HEK293 (cell line): Measurements from ENCODE around the gene TPSD1.
A peak's percentile ranks its signal among the peaks of the same experiment; 100 is the strongest.

Experiments
- BCL11B ChIP-seq: fragments of 450-650 bp; formaldehyde crosslinking; IDR thresholded peaks from 2 replicates; pipeline ENCODE4 v1.5.1; 2016; ENCODE audit warnings: low read depth, missing biosample characterization, missing genetic modification characterization
- EGR2 ChIP-seq: fragments of 450-650 bp; formaldehyde crosslinking; IDR thresholded peaks from 2 replicates; pipeline ENCODE4 v1.5.1; 2016; ENCODE audit warnings: low read depth, missing biosample characterization, missing genetic modification characterization
- GLIS2 ChIP-seq: fragments of 450-650 bp; formaldehyde crosslinking; IDR thresholded peaks from 2 replicates; pipeline ENCODE4 v1.5.1; 2016; ENCODE audit warnings: missing biosample characterization, missing genetic modification characterization
- KLF1 ChIP-seq: fragments of 450-650 bp; formaldehyde crosslinking; IDR thresholded peaks from 2 replicates; pipeline ENCODE4 v1.5.1; 2016; ENCODE audit warnings: missing biosample characterization, missing genetic modification characterization
- KLF16 ChIP-seq: fragments of 450-650 bp; formaldehyde crosslinking; IDR thresholded peaks from 2 replicates; pipeline ENCODE4 v1.5.1; 2017; ENCODE audit warnings: missing biosample characterization, missing genetic modification characterization
- KLF7 ChIP-seq: fragments of 450-650 bp; formaldehyde crosslinking; IDR thresholded peaks from 2 replicates; pipeline ENCODE4 v1.5.1; 2016; ENCODE audit warnings: missing biosample characterization, missing genetic modification characterization, borderline replicate concordance
- KLF8 ChIP-seq: fragments of 450-650 bp; formaldehyde crosslinking; IDR thresholded peaks from 2 replicates; pipeline ENCODE4 v1.5.1; 2016; ENCODE audit warnings: missing biosample characterization, missing genetic modification characterization
- KLF9 ChIP-seq: fragments of 450-650 bp; formaldehyde crosslinking; IDR thresholded peaks from 2 replicates; pipeline ENCODE4 v1.5.1; 2016; ENCODE audit warnings: missing biosample characterization, missing genetic modification characterization, low read depth
- MZF1 ChIP-seq: fragments of 450-650 bp; formaldehyde crosslinking; IDR thresholded peaks from 2 replicates; pipeline ENCODE4 v1.5.1; 2017; ENCODE audit warnings: missing biosample characterization, missing genetic modification characterization, borderline replicate concordance
- OSR2 ChIP-seq: fragments of 450-650 bp; formaldehyde crosslinking; IDR thresholded peaks from 2 replicates; pipeline ENCODE4 v1.5.1; 2016; ENCODE audit warnings: missing biosample characterization, missing genetic modification characterization
- PRDM1 ChIP-seq: fragments of 450-650 bp; formaldehyde crosslinking; IDR thresholded peaks from 2 replicates; pipeline ENCODE4; 2016; ENCODE audit warnings: missing biosample characterization, missing genetic modification characterization
- SCRT1 ChIP-seq: fragments of 450-650 bp; formaldehyde crosslinking; IDR thresholded peaks from 2 replicates; pipeline ENCODE4 v1.5.1; 2016; ENCODE audit warnings: missing biosample characterization, missing genetic modification characterization, borderline replicate concordance
- SCRT2 ChIP-seq: fragments of 450-650 bp; formaldehyde crosslinking; IDR thresholded peaks from 2 replicates; pipeline ENCODE4 v1.5.1; 2016; ENCODE audit warnings: missing biosample characterization, missing genetic modification characterization
- SP2 ChIP-seq: fragments of 450-650 bp; formaldehyde crosslinking; IDR thresholded peaks from 2 replicates; pipeline ENCODE4 v1.5.1; 2016; ENCODE audit warnings: missing biosample characterization, missing genetic modification characterization
- ZBTB21 ChIP-seq: fragments of 450-650 bp; formaldehyde crosslinking; IDR thresholded peaks from 2 replicates; pipeline ENCODE4 v1.5.1; 2017; ENCODE audit warnings: missing biosample characterization, missing genetic modification characterization
- ZBTB48 ChIP-seq: fragments of 450-650 bp; formaldehyde crosslinking; IDR thresholded peaks from 2 replicates; pipeline ENCODE4 v1.5.1; 2016; ENCODE audit warnings: missing biosample characterization, missing genetic modification characterization
- ZFP69B ChIP-seq: fragments of 450-650 bp; formaldehyde crosslinking; IDR thresholded peaks from 2 replicates; pipeline ENCODE4 v1.5.1; 2016; ENCODE audit warnings: missing biosample characterization, missing genetic modification characterization
- ZNF114 ChIP-seq: fragments of 450-650 bp; formaldehyde crosslinking; IDR thresholded peaks from 2 replicates; pipeline ENCODE4 v1.5.0; 2017; ENCODE audit warnings: missing biosample characterization, missing genetic modification characterization
- ZNF133 ChIP-seq: fragments of 450-650 bp; formaldehyde crosslinking; IDR thresholded peaks from 2 replicates; pipeline ENCODE4 v1.5.1; 2016; ENCODE audit warnings: missing biosample characterization, missing genetic modification characterization
- ZNF16 ChIP-seq: fragments of 450-650 bp; formaldehyde crosslinking; IDR thresholded peaks from 2 replicates; pipeline ENCODE4 v1.5.1; 2016; ENCODE audit warnings: low read depth, missing biosample characterization, missing genetic modification characterization
- ZNF184 ChIP-seq: fragments of 450-650 bp; IDR thresholded peaks from 2 replicates; pipeline ENCODE4 v1.5.1; 2018; ENCODE audit warnings: missing biosample characterization, mild to moderate bottlenecking, missing genetic modification characterization
- ZNF211 ChIP-seq: fragments of 450-650 bp; formaldehyde crosslinking; IDR thresholded peaks from 2 replicates; pipeline ENCODE4 v1.5.1; 2016; ENCODE audit warnings: low read depth, missing biosample characterization, missing genetic modification characterization
- ZNF214 ChIP-seq: fragments of 450-650 bp; formaldehyde crosslinking; IDR thresholded peaks from 2 replicates; pipeline ENCODE4 v1.5.1; 2017; ENCODE audit warnings: missing biosample characterization, mild to moderate bottlenecking, missing genetic modification characterization, borderline replicate concordance
- ZNF221 ChIP-seq: fragments of 450-650 bp; formaldehyde crosslinking; IDR thresholded peaks from 2 replicates; pipeline ENCODE4 v1.5.1; 2017; ENCODE audit warnings: missing biosample characterization, missing genetic modification characterization, borderline replicate concordance
- ZNF223 ChIP-seq: fragments of 450-650 bp; formaldehyde crosslinking; IDR thresholded peaks from 2 replicates; pipeline ENCODE4 v1.5.1; 2016; ENCODE audit warnings: missing biosample characterization, missing genetic modification characterization
- ZNF248 ChIP-seq: fragments of 450-650 bp; formaldehyde crosslinking; IDR thresholded peaks from 2 replicates; pipeline ENCODE4 v1.5.1; 2017; ENCODE audit warnings: missing biosample characterization, missing genetic modification characterization
- ZNF266 ChIP-seq: fragments of 450-650 bp; formaldehyde crosslinking; IDR thresholded peaks from 2 replicates; pipeline ENCODE4 v1.5.1; 2016; ENCODE audit warnings: missing biosample characterization, missing genetic modification characterization, low read depth
- ZNF391 ChIP-seq: fragments of 450-650 bp; formaldehyde crosslinking; IDR thresholded peaks from 2 replicates; pipeline ENCODE4 v1.5.1; 2016; ENCODE audit warnings: low read depth, missing biosample characterization, missing genetic modification characterization, borderline replicate concordance
- ZNF501 ChIP-seq: fragments of 450-650 bp; formaldehyde crosslinking; IDR thresholded peaks from 2 replicates; pipeline ENCODE4 v1.5.1; 2016; ENCODE audit warnings: missing biosample characterization, missing genetic modification characterization
- ZNF521 ChIP-seq: fragments of 450-650 bp; formaldehyde crosslinking; IDR thresholded peaks from 2 replicates; pipeline ENCODE4 v1.5.1; 2017; ENCODE audit warnings: missing biosample characterization, mild to moderate bottlenecking, missing genetic modification characterization
- ZNF596 ChIP-seq: fragments of 450-650 bp; IDR thresholded peaks from 2 replicates; pipeline ENCODE4 v1.5.0; 2018; ENCODE audit warnings: missing biosample characterization, mild to moderate bottlenecking, missing genetic modification characterization, moderate library complexity
- ZNF654 ChIP-seq: fragments of 450-650 bp; formaldehyde crosslinking; IDR thresholded peaks from 2 replicates; pipeline ENCODE4 v1.5.1; 2016; ENCODE audit warnings: low read depth, missing biosample characterization, missing genetic modification characterization
- ZNF701 ChIP-seq: fragments of 450-650 bp; formaldehyde crosslinking; IDR thresholded peaks from 2 replicates; pipeline ENCODE4 v1.5.1; 2016; ENCODE audit warnings: missing biosample characterization, missing genetic modification characterization
- ZNF785 ChIP-seq: fragments of 450-650 bp; formaldehyde crosslinking; IDR thresholded peaks from 2 replicates; pipeline ENCODE4 v1.5.1; 2016; ENCODE audit warnings: missing biosample characterization, missing genetic modification characterization
- ZNF837 ChIP-seq: fragments of 450-650 bp; formaldehyde crosslinking; IDR thresholded peaks from 2 replicates; pipeline ENCODE4 v1.5.1; 2016; ENCODE audit warnings: missing biosample characterization, missing genetic modification characterization
- ZSCAN16 ChIP-seq: fragments of 450-650 bp; formaldehyde crosslinking; IDR thresholded peaks from 2 replicates; pipeline ENCODE4 v1.5.1; 2016; ENCODE audit warnings: missing biosample characterization, missing genetic modification characterization
- TF ChIP-seq, protein P1 (sequence below): fragments of 450-650 bp; formaldehyde crosslinking; IDR thresholded peaks from 2 replicates; pipeline ENCODE4 v1.5.1; 2017; ENCODE audit warnings: missing biosample characterization, missing genetic modification characterization
- TF ChIP-seq, protein P2 (sequence below): fragments of 450-650 bp; formaldehyde crosslinking; IDR thresholded peaks from 2 replicates; pipeline ENCODE4 v1.5.1; 2016; ENCODE audit warnings: missing biosample characterization, missing genetic modification characterization
- TF ChIP-seq, protein P3 (sequence below): sonication (generic); formaldehyde crosslinking; IDR thresholded peaks from 2 replicates; pipeline ENCODE4 v1.8.1; 2022; ENCODE audit warnings: mild to moderate bottlenecking, moderate library complexity, missing genetic modification reagents

The TPSD1 gene

DNA sequence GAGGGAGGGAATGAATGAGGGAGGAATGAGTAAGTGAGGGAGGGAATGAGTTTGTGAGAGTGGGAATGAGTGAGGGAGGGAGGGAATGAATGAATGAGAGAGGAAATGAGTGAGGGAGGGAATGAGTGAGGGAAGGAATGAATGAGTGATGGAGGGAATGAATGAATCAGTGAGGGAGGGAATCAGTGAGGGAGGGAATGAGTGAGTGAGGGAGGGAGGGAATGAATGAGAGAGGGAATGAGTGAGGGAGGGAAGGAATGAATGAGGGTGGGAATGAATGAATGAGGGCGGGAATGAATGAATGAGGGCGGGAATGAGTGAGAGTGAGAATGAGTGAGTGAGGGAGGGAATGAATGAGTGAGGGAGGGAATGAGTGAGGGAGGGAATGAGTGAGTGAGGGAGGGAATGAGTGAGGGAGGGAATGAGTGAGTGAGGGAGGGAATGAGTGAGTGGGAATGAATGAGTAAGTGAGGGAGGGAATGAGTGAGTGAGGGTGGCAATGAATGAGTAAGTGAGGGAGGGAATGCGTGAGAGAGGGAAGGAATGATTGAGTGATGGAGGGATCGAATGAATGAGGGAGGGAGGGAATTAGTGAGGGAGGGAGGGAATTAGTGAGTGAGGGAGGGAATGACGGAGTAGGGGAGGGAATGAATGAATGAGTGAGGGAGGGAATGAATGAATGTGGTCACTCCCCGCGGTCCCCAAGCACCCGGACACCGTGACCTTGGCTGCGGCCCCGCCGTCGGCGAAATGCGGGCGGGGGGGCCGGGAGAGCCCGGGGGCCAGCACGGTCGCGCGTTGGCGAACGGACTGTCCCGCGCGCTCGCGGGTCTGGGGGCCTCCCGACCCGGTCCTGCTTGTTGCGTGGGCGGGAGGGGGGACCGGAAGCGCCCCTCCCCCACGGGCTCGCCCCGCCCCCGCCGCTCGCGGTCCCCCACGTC, 52.4 kb downstream of the TPSD1 start (continued):
- TF ChIP-seq EGR2 (0 out of 2 replicates have a peak, but pooled peaks have one; percentile 4), GLIS2 (tag by site-specific recombination) (peak; percentile 57; the same call in 1 of the 2 replicates), ZNF701 (tag by site-specific recombination) (no peak), KLF1 (peak; percentile 19), ZNF785 (0 out of 2 replicates have a peak, but pooled peaks have one; percentile 14), ZNF221 (tag by site-specific recombination) (no peak), SCRT2 (tag by site-specific recombination) (no peak), ZNF596 (tag by site-specific recombination) (no peak), ZBTB48 (tag by site-specific recombination) (no peak), BCL11B (peak; percentile 85), ZBTB21 (tag by site-specific recombination) (no peak), ZNF114 (tag by site-specific recombination) (no peak), ZNF248 (no peak), MZF1 (tag by site-specific recombination) (peak; percentile 28; the same call in 1 of the 2 replicates), ZNF266 (tag by site-specific recombination) (no peak), ZSCAN16 (tag by site-specific recombination) (peak; percentile 95), ZFP69B (tag by site-specific recombination) (no peak; the same call in 1 of the 2 replicates), ZNF211 (tag by site-specific recombination) (no peak), KLF9 (no peak), ZNF837 (peak; percentile 21; the same call in 1 of the 2 replicates), ZNF223 (no peak), SCRT1 (tag by site-specific recombination) (no peak), ZNF214 (tag by site-specific recombination) (no peak), ZNF654 (tag by site-specific recombination) (no peak), ZNF391 (tag by site-specific recombination) (peak; percentile 37; the same call in 1 of the 2 replicates), OSR2 (no peak), ZNF501 (no peak), PRDM1 (0 out of 2 replicates have a peak, but pooled peaks have one; percentile 56), ZNF521 (tag by site-specific recombination) (no peak), KLF7 (peak; percentile 18; the same call in 1 of the 2 replicates), KLF16 (tag by site-specific recombination) (no peak), ZNF133 (no peak), ZNF184 (tag by site-specific recombination) (no peak), SP2 (no peak; the same call in 1 of the 2 replicates), ZNF16 (no peak), KLF8 (tag by site-specific recombination) (peak; percentile 19; the same call in 1 of the 2 replicates)
- TF ChIP-seq, protein P1, sequence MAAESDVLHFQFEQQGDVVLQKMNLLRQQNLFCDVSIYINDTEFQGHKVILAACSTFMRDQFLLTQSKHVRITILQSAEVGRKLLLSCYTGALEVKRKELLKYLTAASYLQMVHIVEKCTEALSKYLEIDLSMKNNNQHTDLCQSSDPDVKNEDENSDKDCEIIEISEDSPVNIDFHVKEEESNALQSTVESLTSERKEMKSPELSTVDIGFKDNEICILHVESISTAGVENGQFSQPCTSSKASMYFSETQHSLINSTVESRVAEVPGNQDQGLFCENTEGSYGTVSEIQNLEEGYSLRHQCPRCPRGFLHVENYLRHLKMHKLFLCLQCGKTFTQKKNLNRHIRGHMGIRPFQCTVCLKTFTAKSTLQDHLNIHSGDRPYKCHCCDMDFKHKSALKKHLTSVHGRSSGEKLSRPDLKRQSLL (tag by site-specific recombination), result no peak
- TF ChIP-seq, protein P2, sequence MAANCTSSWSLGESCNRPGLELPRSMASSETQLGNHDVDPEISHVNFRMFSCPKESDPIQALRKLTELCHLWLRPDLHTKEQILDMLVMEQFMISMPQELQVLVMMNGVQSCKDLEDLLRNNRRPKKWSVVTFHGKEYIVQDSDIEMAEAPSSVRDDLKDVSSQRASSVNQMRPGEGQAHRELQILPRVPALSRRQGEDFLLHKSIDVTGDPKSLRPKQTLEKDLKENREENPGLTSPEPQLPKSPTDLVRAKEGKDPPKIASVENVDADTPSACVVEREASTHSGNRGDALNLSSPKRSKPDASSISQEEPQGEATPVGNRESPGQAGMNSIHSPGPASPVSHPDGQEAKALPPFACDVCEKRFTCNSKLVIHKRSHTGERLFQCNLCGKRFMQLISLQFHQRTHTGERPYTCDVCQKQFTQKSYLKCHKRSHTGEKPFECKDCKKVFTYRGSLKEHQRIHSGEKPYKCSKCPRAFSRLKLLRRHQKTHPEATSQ (tag by site-specific recombination), result peak; percentile 65
- TF ChIP-seq, protein P3, sequence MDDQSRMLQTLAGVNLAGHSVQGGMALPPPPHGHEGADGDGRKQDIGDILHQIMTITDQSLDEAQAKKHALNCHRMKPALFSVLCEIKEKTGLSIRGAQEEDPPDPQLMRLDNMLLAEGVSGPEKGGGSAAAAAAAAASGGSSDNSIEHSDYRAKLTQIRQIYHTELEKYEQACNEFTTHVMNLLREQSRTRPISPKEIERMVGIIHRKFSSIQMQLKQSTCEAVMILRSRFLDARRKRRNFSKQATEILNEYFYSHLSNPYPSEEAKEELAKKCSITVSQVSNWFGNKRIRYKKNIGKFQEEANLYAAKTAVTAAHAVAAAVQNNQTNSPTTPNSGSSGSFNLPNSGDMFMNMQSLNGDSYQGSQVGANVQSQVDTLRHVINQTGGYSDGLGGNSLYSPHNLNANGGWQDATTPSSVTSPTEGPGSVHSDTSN, result no peak
